Type B pancreatic cell (in vitro differentiated cells): ENCODE data around the gene ZNF217. TPM values are rescaled to one million over a fixed set of nuclear protein-coding genes. Genes with fewer than 3 reads are reported as not detected.
A peak's percentile ranks its signal among the peaks of the same experiment; 100 is the strongest.
"Not testable (repeated sequence)": the region's sequence is repeated elsewhere in the genome, so short reads cannot be mapped to it uniquely, and the experiment has no call there.

Experiments
- DNase-seq: peaks from one replicate; pipeline ENCODE4 v3.0.0; 2021; ENCODE audit warnings: mixed read lengths; ENCODE audit not compliant: unreplicated experiment; ENCODE audit errors: extremely low spot score
- H3K27ac Mint-ChIP-seq: 2 replicates; pipeline ENCODE4 v1.8.0; 2021; ENCODE audit warnings: mild to moderate bottlenecking, mixed read lengths
- H3K27me3 Mint-ChIP-seq: 2 replicates; pipeline ENCODE4 v1.8.0; 2021; ENCODE audit warnings: mixed read lengths
- H3K36me3 Mint-ChIP-seq: 2 replicates; pipeline ENCODE4 v1.8.0; 2021; ENCODE audit warnings: mixed read lengths
- H3K4me1 Mint-ChIP-seq: one replicate; pipeline ENCODE4 v1.8.0; 2021; ENCODE audit warnings: mixed read lengths; ENCODE audit not compliant: unreplicated experiment
- H3K4me3 Mint-ChIP-seq: 2 replicates; pipeline ENCODE4 v1.8.0; 2021; ENCODE audit warnings: mild to moderate bottlenecking, mixed read lengths
- H3K9me3 Mint-ChIP-seq: 2 replicates; pipeline ENCODE4 v1.8.0; 2021; ENCODE audit warnings: mixed read lengths
- total RNA-seq: library from RNA; stranded (reverse); gene quantifications from 2 replicates; pipeline ENCODE4 v1.2.1, GENCODE V29; 2021; ENCODE audit warnings: low replicate concordance
- TF ChIP-seq, protein P1 (sequence below): fragments of 200-600 bp; sonication (generic); conservative IDR thresholded peaks from 2 replicates; pipeline ENCODE4 v1.5.0; 2021; ENCODE audit warnings: antibody characterized with exemption, mild to moderate bottlenecking

ZNF217 gene
- total RNA-seq, 1 donor from 2014 or later: 32.8 TPM

DNA sequence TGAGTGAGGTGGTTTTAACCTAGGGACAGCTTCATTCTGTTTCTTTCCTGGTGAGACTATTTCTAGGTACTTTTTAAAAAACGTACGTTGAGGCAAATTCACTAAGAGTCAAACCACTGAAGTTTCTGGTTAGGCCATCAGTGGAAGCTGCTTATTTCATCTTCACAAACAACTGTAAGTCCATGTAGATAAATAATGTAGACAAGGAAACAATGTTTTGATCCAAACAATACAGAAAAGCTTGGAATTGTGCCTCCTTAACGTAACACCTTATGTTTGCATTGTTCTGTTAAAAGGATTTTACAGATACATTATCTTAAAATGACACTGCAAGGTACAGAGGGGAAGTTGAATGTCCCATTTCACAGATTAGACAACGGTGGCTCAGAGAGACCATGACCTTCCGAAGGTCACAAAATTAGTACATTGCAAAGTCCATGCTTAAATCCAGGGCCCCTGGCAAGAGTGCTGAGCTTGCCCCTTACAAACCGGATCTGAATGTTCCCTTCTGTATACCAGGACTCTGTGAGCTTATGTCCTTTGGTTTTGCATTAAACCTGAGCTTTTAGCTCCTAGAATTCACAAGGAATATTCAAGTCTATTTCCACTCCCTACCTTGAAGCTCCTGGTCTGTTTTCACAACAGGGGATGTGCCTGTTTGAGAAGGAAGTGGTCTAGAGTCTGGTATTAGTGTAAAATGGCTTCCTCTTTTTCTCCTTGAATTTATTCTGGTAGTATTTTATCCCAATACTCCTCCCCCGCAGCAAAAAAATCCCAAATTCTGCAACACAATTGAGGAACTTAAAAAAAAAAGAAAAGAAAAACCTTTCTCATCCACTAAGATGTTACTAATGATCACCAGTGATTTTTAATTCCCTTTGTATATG, 28.9 kb upstream of the ZNF217 start:
- TF ChIP-seq, protein P1, sequence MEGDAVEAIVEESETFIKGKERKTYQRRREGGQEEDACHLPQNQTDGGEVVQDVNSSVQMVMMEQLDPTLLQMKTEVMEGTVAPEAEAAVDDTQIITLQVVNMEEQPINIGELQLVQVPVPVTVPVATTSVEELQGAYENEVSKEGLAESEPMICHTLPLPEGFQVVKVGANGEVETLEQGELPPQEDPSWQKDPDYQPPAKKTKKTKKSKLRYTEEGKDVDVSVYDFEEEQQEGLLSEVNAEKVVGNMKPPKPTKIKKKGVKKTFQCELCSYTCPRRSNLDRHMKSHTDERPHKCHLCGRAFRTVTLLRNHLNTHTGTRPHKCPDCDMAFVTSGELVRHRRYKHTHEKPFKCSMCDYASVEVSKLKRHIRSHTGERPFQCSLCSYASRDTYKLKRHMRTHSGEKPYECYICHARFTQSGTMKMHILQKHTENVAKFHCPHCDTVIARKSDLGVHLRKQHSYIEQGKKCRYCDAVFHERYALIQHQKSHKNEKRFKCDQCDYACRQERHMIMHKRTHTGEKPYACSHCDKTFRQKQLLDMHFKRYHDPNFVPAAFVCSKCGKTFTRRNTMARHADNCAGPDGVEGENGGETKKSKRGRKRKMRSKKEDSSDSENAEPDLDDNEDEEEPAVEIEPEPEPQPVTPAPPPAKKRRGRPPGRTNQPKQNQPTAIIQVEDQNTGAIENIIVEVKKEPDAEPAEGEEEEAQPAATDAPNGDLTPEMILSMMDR: no peak
- H3K4me3 Mint-ChIP-seq: peak overlapping the region; percentile 87
- peaks cover 35% of the 10 kb centered on the region for H3K4me1 Mint-ChIP-seq
- peak overlapping the region; percentile 98 for H3K27ac Mint-ChIP-seq
- no peaks in the 10 kb centered on the region for H3K9me3 Mint-ChIP-seq
- H3K27me3 Mint-ChIP-seq: no peaks in the 10 kb centered on the region
- no peak for DNase-seq
- H3K36me3 Mint-ChIP-seq: no peaks in the 10 kb centered on the region

DNA sequence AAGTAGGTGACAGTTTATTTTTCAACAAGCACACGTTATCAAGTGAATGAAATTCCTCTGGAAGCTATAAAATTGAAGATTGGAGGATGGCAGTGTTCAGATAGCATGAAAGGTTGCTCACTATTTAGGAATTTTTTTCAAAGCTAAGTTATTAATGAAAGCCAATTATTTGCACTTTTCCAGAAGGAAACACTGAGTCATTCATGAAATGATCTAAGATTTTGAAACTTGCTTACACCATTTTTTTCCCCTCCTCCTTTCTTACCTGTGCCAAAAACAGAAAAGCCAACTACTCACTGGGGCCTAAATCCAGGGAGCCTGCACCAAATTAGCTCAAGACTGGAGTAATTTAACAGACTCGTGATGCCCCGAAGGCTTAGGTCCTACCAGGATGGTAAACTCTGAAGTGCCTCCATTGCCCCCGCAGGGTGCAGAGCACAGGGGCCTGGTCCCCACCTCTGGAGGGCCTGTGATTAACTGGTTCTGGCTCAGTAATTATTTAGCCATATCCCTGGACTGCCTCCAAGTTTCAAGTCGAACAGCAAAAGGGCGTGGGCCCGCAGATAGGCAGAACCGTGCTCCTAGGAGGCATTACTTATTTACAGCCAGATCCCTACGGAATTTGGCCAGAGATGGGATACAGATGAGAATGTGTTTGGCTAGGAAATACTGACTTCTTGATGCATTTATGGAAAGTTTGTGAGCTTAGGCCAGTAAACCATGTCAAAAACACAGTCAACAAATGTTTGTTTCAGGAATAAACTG, 28.0 kb upstream of the ZNF217 start:
- Mint-ChIP-seq H3K4me1 (peaks cover 35% of the 10 kb centered on the region), H3K27ac (peak overlapping the region; percentile 98), H3K9me3 (no peaks in the 10 kb centered on the region), H3K4me3 (peak overlapping the region; percentile 72), H3K36me3 (no peaks in the 10 kb centered on the region), H3K27me3 (no peaks in the 10 kb centered on the region)
- DNase-seq: no peak
- TF ChIP-seq, protein P1: no peak

DNA sequence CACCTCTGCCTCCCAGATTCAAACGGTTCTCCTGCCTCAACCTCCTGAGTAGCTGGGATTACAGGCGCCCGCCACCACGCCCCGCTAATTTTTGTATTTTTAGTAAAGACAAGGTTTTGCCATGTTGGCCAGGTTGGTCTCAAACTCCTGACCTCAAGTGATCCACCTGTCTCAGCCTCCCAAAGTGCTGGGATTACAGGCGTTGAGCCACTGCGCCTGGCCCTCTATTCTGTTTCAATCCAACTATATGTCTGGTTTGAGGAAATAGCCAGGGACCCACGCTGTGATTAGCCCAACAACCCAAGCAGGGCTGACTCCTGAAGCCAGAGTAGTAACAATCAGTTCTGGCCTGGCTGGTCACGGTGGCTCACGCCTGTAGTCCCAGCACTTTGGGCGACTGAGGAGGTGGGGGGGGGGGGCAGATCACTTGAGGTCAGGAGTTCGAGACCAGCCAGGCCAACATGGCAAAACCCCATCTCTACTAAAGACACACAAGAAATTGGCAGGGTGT, 24.9 kb upstream of the ZNF217 start:
- H3K4me3 Mint-ChIP-seq, H3K27me3 Mint-ChIP-seq, H3K9me3 Mint-ChIP-seq, DNase-seq, H3K27ac Mint-ChIP-seq, H3K36me3 Mint-ChIP-seq: not testable (repeated sequence)
- H3K4me1 Mint-ChIP-seq: peaks cover 33% of the 10 kb centered on the region

DNA sequence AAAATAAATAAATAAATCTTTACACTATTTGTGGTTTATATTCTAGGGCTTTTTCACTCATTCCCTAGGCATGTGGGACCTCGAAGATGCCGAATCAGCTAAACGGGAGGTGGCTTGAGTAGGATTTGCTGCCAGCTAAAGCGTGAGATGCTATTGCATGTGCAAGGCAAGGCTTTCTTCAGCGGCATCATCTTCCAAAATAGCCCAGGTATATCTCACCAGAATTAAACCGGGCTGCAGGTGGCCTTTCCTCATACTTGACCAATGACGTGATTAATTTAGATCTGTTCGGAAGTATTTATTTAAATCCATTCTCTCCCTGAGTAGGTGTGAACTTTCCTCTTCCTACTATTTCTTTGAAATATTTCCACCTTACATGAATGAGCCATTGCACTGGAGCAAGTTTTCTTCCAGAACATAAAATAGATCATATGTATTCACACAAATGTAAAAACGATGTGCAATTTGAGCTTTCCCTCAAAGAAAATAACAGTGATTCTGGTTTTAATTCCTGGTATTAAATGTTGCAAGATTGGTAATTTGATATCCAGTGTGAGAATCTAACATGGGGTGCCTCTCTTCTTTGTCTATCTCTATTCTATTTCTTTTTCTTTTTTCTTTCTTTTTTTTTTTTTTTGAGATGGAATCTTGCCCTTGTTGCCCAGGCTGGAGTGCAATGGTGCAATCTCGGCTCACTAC, 24.3 kb upstream of the ZNF217 start:
- no peaks in the 10 kb centered on the region for H3K36me3 Mint-ChIP-seq
- peaks cover 31% of the 10 kb centered on the region for H3K4me1 Mint-ChIP-seq
- TF ChIP-seq, protein P1: no peak
- no peaks in the 10 kb centered on the region for H3K27me3 Mint-ChIP-seq
- H3K4me3 Mint-ChIP-seq: no peak overlapping the region
- no peak for DNase-seq
- H3K27ac Mint-ChIP-seq: no peak overlapping the region
- no peaks in the 10 kb centered on the region for H3K9me3 Mint-ChIP-seq

DNA sequence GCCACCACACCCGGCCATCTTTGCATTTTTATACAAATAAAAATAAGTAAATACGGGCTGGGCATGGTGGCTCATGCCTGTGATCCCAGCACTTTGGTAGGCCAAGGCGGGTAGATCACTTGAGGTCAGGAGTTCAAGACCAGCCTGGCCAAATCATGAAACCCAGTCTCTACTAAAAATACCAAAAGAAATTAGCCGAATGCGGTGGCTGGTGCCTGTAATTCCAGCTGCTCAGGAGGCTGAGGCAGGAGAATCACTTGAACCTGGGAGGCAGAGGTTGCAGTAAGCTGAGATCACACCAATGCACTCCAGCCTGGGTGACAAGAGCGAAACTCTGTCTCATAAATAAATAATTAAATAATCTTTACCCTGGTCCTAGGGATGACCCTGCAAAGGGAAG, 22.9 kb upstream of the ZNF217 start:
- not testable (repeated sequence) for H3K36me3 Mint-ChIP-seq, H3K27ac Mint-ChIP-seq, H3K4me3 Mint-ChIP-seq, H3K9me3 Mint-ChIP-seq, H3K27me3 Mint-ChIP-seq, DNase-seq
- peaks cover 20% of the 10 kb centered on the region for H3K4me1 Mint-ChIP-seq

DNA sequence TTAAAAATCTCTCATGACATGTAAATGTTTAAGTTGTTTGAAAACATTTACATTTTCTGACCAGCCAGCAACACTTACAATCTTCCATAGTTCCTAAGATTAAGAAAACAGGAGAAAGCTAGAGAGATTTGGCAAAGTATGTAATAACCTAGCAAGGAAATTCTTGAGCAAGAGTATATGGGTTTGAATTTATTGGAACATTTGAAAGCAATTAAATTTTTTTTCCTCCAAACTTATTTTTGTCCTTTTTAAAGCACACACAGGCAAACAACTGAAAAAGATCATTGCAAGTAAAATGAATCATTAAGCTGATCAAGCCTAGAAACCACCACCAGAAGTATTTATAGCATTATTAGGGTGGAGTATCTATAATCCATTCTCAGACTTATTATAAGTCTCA, 20.1 kb upstream of the ZNF217 start:
- Mint-ChIP-seq H3K4me1 (peaks cover 20% of the 10 kb centered on the region), H3K4me3 (no peak overlapping the region), H3K27ac (no peak overlapping the region), H3K27me3 (no peaks in the 10 kb centered on the region), H3K9me3 (no peaks in the 10 kb centered on the region), H3K36me3 (no peaks in the 10 kb centered on the region)
- no peak for DNase-seq
- TF ChIP-seq, protein P1: no peak

DNA sequence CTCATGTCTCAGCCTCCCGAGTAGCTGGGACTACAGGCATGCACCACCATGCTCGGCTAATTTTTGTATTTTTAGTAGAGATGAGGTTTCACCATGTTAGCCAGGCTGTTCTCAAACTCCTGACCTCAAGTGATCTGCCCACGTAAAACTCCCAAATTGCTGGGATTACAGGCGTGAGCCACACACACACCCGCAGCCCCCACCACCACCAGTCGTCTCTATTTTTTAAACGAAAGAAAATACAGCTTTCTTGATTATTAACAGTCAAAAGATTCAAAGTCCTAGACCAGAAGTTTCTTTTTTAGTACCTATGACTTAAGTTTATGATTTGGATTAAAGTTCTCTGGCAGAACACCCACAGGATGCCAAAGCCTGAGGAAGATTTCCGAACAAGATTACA, 18.6 kb upstream of the ZNF217 start:
- H3K4me1 Mint-ChIP-seq: peaks cover 16% of the 10 kb centered on the region
- H3K36me3 Mint-ChIP-seq, H3K27me3 Mint-ChIP-seq, H3K9me3 Mint-ChIP-seq, H3K27ac Mint-ChIP-seq, DNase-seq, H3K4me3 Mint-ChIP-seq: not testable (repeated sequence)
